Coronary artery (tissue), 2 donors: ENCODE data around the gene POP4.

ENCODE experiments used
- DNase-seq: peaks from one replicate; pipeline ENCODE4 v3.0.0-alpha.2; 2017; ENCODE audit warnings: low spot score
- H3K27ac ChIP-seq, 2 donors: fragments of 200-600 bp; sonication (generic); one replicate each; pipeline ENCODE4 v1.5.1; 2016 to 2019
- H3K4me3 ChIP-seq: fragments of 200-600 bp; sonication (generic); 2 replicates; pipeline ENCODE4 v1.5.1; 2016; ENCODE audit warnings: mild to moderate bottlenecking, moderate library complexity
- CTCF ChIP-seq: fragments of 200-600 bp; sonication (generic); IDR thresholded peaks from one replicate; pipeline ENCODE4 v1.5.1; 2019; ENCODE audit warnings: antibody characterized with exemption

POP4 gene

GRCh38 chr19:29577649-29577963 lies 28.5 kb upstream of the POP4 start:
- no peak for TF ChIP-seq CTCF
- Histone ChIP-seq H3K4me3 (no peak overlapping the region), H3K27ac (no peak overlapping the region)
- peak; percentile 31 for DNase-seq

GRCh38 chr19:29578349-29578748 lies 27.7 kb upstream of the POP4 start:
- H3K4me3 ChIP-seq: no peak overlapping the region
- DNase-seq: no peak
- no peak for TF ChIP-seq CTCF
- H3K27ac ChIP-seq: no peak overlapping the region

GRCh38 chr19:29579308-29579910 lies 26.7 kb upstream of the POP4 start:
- no peak for TF ChIP-seq CTCF
- Histone ChIP-seq H3K27ac (no peak overlapping the region), H3K4me3 (no peak overlapping the region)
- peak; percentile 56 for DNase-seq

- Histone ChIP-seq H3K4me3 (no peak overlapping the region), H3K27ac (no peak overlapping the region)
- no peak for TF ChIP-seq CTCF
- peak; percentile 24 for DNase-seq
These were observed 24.7 kb upstream of the POP4 start for GRCh38 chr19:29581398-29581797.

GRCh38 chr19:29583196-29583999 lies 22.7 kb upstream of the POP4 start:
- H3K4me3 ChIP-seq: no peak overlapping the region
- H3K27ac ChIP-seq: no peak overlapping the region
- TF ChIP-seq CTCF: no peak
- DNase-seq: peak; percentile 26

- no peak for TF ChIP-seq CTCF
- Histone ChIP-seq H3K4me3 (no peak overlapping the region), H3K27ac (no peak overlapping the region)
- DNase-seq: no peak
These were observed 19.7 kb upstream of the POP4 start for GRCh38 chr19:29586401-29586800.

GRCh38 chr19:29587059-29587458 lies 19.0 kb upstream of the POP4 start:
- no peak overlapping the region for H3K27ac ChIP-seq
- TF ChIP-seq CTCF: no peak
- H3K4me3 ChIP-seq: no peak overlapping the region
- no peak for DNase-seq
